ENCODE data around the gene WDR26. TPM values are rescaled to one million over a fixed set of nuclear protein-coding genes. Genes with fewer than 3 reads are reported as not detected.

Gene WDR26
- total and polyA plus RNA-seq, 9 of the 15 experiments (the other 6 are each of a cell fraction or from before 2014, with no cell fraction given): 11.5 to 66.0 (median 39.8) TPM

DNA sequence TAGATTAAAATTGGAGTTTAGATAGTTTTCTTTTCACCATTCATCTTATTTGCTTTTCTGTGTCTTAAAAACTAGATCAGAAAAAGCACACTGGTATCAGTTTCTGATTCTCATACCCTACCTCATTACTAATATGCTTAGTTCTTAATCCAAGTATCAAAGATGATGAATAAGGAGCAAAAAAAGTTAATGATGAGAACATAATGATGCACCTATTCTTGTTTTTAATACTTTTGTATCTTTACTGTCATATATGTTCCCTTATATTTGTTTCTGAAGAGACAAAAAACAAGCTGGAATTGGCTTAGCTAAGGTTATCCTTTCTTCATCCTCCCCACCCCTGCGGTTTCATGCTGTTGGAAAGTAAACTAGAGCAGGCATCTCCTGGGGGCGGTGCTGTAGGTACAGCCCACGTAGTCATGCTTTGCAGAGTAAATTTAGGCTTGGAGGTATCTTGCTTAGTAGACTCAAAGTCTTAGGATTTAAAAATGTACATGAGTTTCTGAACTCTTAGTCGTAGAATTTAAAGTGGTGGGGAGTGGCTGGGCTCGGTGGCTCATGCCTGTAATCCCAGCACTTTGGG is 61.5 kb downstream of the WDR26 start:
- Histone ChIP-seq H3K4me2 (ENCODE audit: insufficient read depth, low read length) (no peak overlapping the region), H3K9me1 (ENCODE audit: control insufficient read depth, insufficient read depth, low read length) (no peaks in the 10 kb centered on the region), H3K79me2 (ENCODE audit: control insufficient read depth, insufficient read depth, low read length) (no peaks in the 10 kb centered on the region), H4K20me1 (replicated peaks; ENCODE audit: control insufficient read depth, insufficient read depth, low read length) (no peaks in the 10 kb centered on the region), H3K36me3 (ENCODE audit: control insufficient read depth, insufficient read depth, low read length) (peaks cover 75% of the 10 kb centered on the region), H3K27ac (ENCODE audit: extremely low read depth, low read depth, low read length) (no peak overlapping the region), H3K27me3 (ENCODE audit: control insufficient read depth in 2 of 2, insufficient read depth in 2 of 2, low read length in 2 of 2) (no peaks in the 10 kb centered on the region), H3K4me1 (replicated peaks in 1 of 2; ENCODE audit: control insufficient read depth in 2 of 2, insufficient read depth in 2 of 2, low read length in 2 of 2) (peaks cover 0 to 6% of the 10 kb centered on the region in 2 experiments; a peak in 1 of 5 replicates), H3K4me3 (no peak overlapping the region), H3K9ac (ENCODE audit: insufficient read depth in 1 of 2, low read depth in 2 of 2, low read length in 2 of 2) (no peak overlapping the region), H2AFZ (ENCODE audit: low read depth, low read length) (no peak overlapping the region), H3K9me3 (replicated peaks; ENCODE audit: control insufficient read depth, insufficient read depth, low read depth, low read length) (no peaks in the 10 kb centered on the region)
- no peak for DNase-seq (ENCODE audit: extremely low read depth in 1 of 4, low spot score in 3 of 4)
- WGBS (ENCODE audit: insufficient coverage, low coverage, missing lambda C conversion rate): 87% methylated on average over 5 of the region's 5 CpGs
- BruUV-seq (replicated peaks): no TSS peak
- POLR2A ChIA-PET: interaction anchor here (0.7 kb wide), 1 partner anchor 186 kb away, joined by 3 read pairs; no protein-coding TSS in a partner anchor
- ATAC-seq: no peak
- CTCF ChIA-PET (ENCODE audit: low intra/inter-chr PET ratio): no interaction called here
- TF ChIP-seq FIP1L1 (IDR thresholded peaks at IDR 0.05; ENCODE audit: low read depth, low read length, poor library complexity, severe bottlenecking): no peak
- TF ChIP-seq TFAM (CRISPR knock-in tag; conservative IDR thresholded peaks at IDR 0.05): no peak
- TF ChIP-seq ZSCAN29 (IDR thresholded peaks at IDR 0.05): no peak
- TF ChIP-seq PTBP1 (IDR thresholded peaks at IDR 0.05; ENCODE audit: low read depth, low read length): no peak
- TF ChIP-seq HDAC3 (IDR thresholded peaks at IDR 0.05; ENCODE audit: borderline replicate concordance, partially characterized antibody): no peak
- no peak for TF ChIP-seq ZNF764 (CRISPR knock-in tag; IDR thresholded peaks at IDR 0.05; ENCODE audit: low read depth)
- no peak for TF ChIP-seq ZNF830 (CRISPR knock-in tag; IDR thresholded peaks at IDR 0.05)
- TF ChIP-seq, protein P1, sequence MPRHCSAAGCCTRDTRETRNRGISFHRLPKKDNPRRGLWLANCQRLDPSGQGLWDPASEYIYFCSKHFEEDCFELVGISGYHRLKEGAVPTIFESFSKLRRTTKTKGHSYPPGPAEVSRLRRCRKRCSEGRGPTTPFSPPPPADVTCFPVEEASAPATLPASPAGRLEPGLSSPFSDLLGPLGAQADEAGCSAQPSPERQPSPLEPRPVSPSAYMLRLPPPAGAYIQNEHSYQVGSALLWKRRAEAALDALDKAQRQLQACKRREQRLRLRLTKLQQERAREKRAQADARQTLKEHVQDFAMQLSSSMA (CRISPR knock-in tag; IDR thresholded peaks at IDR 0.05): no peak
- TF ChIP-seq NUFIP1 (IDR thresholded peaks at IDR 0.05; ENCODE audit: partially characterized antibody): no peak
- no peak for TF ChIP-seq GTF2A2 (tag; IDR thresholded peaks at IDR 0.05)
- no peak for FAIRE-seq
- intact Hi-C loops (cut with micrococcal nuclease): no loop called here
- in situ Hi-C loops (cut with MboI): no loop called here

Measured in K562 (cell line).